K562 (cell line): Measurements from ENCODE around the gene SPATA33. TPM values are rescaled to one million over a fixed set of nuclear protein-coding genes. Genes with fewer than 3 reads are reported as not detected.

Experiments used
- ATF1 ChIP-seq, 2 experiments: fragments of 450-650 bp in 1 of 2; IDR thresholded peaks; 2 replicates each; pipeline ENCODE4 v1.6.1; 2016; ENCODE audit warnings: missing compliant biosample characterization in 1 of 2, missing genetic modification characterization in 1 of 2
- ATF7 ChIP-seq: fragments of 450-650 bp; IDR thresholded peaks from 2 replicates; pipeline ENCODE4 v1.7.1; 2014; ENCODE audit warnings: mild to moderate bottlenecking, moderate library complexity
- BRCA1 ChIP-seq, 2 experiments: fragments of 450-650 bp in 1 of 2; sonication (generic) in 1 of 2; formaldehyde crosslinking in 1 of 2; IDR thresholded peaks; 2 replicates each; pipeline versions ENCODE4 v1.5.0 to v1.6.1; 2017 to 2020; ENCODE audit warnings: mild to moderate bottlenecking in 1 of 2, missing genetic modification reagents in 1 of 2
- CTBP1 ChIP-seq: fragments of 450-650 bp; IDR thresholded peaks from 2 replicates; pipeline ENCODE4 v1.6.1; 2016; ENCODE audit warnings: borderline replicate concordance
- EP300 ChIP-seq: IDR thresholded peaks from 2 replicates; pipeline ENCODE4 v1.6.1; 2012; ENCODE audit warnings: low read length, improper control_type of control experiment
- GATAD2A ChIP-seq: fragments of 450-650 bp; IDR thresholded peaks from 2 replicates; pipeline ENCODE4 v1.6.1; 2017
- GTF2F1 ChIP-seq: IDR thresholded peaks from 2 replicates; pipeline ENCODE4 v1.6.1; 2011; ENCODE audit warnings: low read depth, low read length, improper control_type of control experiment
- HNRNPUL1 ChIP-seq: fragments of 200-400 bp; formaldehyde crosslinking; IDR thresholded peaks from 2 replicates; pipeline ENCODE4 v1.6.1; 2017; ENCODE audit warnings: low read length
- HOXB6 ChIP-seq: fragments of 250-450 bp; sonication (Bioruptor Pico); IDR thresholded peaks from 2 replicates; pipeline ENCODE4 v1.5.1; 2022; ENCODE audit warnings: mild to moderate bottlenecking, borderline replicate concordance
- KLF1 ChIP-seq: fragments of 450-650 bp; IDR thresholded peaks from 2 replicates; pipeline ENCODE4 v1.6.1; 2016; ENCODE audit warnings: missing genetic modification characterization, missing compliant biosample characterization
- MCM3 ChIP-seq: fragments of 450-650 bp; IDR thresholded peaks from 2 replicates; pipeline ENCODE4 v1.6.1; 2016
- NCOA1 ChIP-seq: fragments of 450-650 bp; IDR thresholded peaks from 2 replicates; pipeline ENCODE4 v1.6.1; 2016; ENCODE audit warnings: low read depth
- POLR2B ChIP-seq: fragments of 450-650 bp; IDR thresholded peaks from 2 replicates; pipeline ENCODE4 v1.6.1; 2018; ENCODE audit warnings: low read depth; ENCODE audit not compliant: partially characterized antibody
- RBFOX2 ChIP-seq: fragments of 200-400 bp; formaldehyde crosslinking; IDR thresholded peaks from 2 replicates; pipeline ENCODE4 v1.6.1; 2017; ENCODE audit warnings: low read depth, mild to moderate bottlenecking, low read length, moderate library complexity
- SMARCE1 ChIP-seq: fragments of 450-650 bp; IDR thresholded peaks from 2 replicates; pipeline ENCODE4 v1.7.1; 2016; ENCODE audit warnings: mild to moderate bottlenecking
- TCF15 ChIP-seq: fragments of 250-450 bp; sonication (Bioruptor Pico); IDR thresholded peaks from 2 replicates; pipeline ENCODE4 v1.8.0; 2022; ENCODE audit warnings: moderate library complexity, mild to moderate bottlenecking, inconsistent platforms
- XRCC4 ChIP-seq: IDR thresholded peaks from one replicate; pipeline ENCODE4 v1.6.1; 2011; ENCODE audit not compliant: insufficient read depth, insufficient read length; ENCODE audit errors: extremely low read depth
- ZNF124 ChIP-seq: sonication (generic); formaldehyde crosslinking; IDR thresholded peaks from 2 replicates; pipeline ENCODE4 v1.8.1; 2022; ENCODE audit warnings: missing genetic modification reagents
- ZNF134 ChIP-seq: fragments of 250-450 bp; sonication (Bioruptor Pico); conservative IDR thresholded peaks from 2 replicates; pipeline ENCODE4 v1.4.0; 2020
- ZNF398 ChIP-seq: fragments of 250-450 bp; sonication (Bioruptor Pico); IDR thresholded peaks from 2 replicates; pipeline ENCODE4 v1.8.0; 2021; ENCODE audit warnings: moderate library complexity, mild to moderate bottlenecking, inconsistent platforms
- ZNF589 ChIP-seq: fragments of 200-800 bp; sonication (Bioruptor generic); IDR thresholded peaks from 2 replicates; pipeline ENCODE4 v1.6.1; 2016; ENCODE audit warnings: low read depth, missing genetic modification characterization, missing compliant biosample characterization
- polyA plus RNA-seq, 8 experiments: library from polyadenylated mRNA; depleted of rRNA in 4 of 8; stranded (reverse) in 5 of 8; unstranded in 3 of 8; fragments of >200 nt; fragmentation: Nextera tagmentation in 2 of 8; fragmentation: Illumina TruSeq in 1 of 8; extraction: Ambion mirVana in 2 of 8; extraction: Trizol in 1 of 8; gene quantifications; 2 replicates each; pipeline versions ENCODE4 v1.2.1 to v1.2.3, GENCODE V29; 2011 to 2014; ENCODE audit warnings: inconsistent platforms in 1 of 8, missing spikeins in 1 of 8
- total RNA-seq, 7 experiments: library from RNA; depleted of rRNA in 6 of 7; stranded (reverse); fragments of >200 nt in 6 of 7; fragmentation: Illumina TruSeq in 2 of 7; extraction: Trizol in 2 of 7; gene quantifications; 2 replicates each; pipeline versions ENCODE4 v1.2.1 to v1.2.3, GENCODE V29; 2011 to 2021; ENCODE audit warnings: low replicate concordance in 1 of 7
- TF ChIP-seq, protein P1 (sequence below): fragments of 200-800 bp; sonication (Bioruptor generic); IDR thresholded peaks from 2 replicates; pipeline ENCODE4 v1.6.1; 2017; ENCODE audit warnings: missing genetic modification characterization, missing compliant biosample characterization
- TF ChIP-seq, protein P2 (sequence below): fragments of 250-450 bp; sonication (Bioruptor Pico); IDR thresholded peaks from 2 replicates; pipeline ENCODE4 v1.8.0; 2021; ENCODE audit warnings: borderline replicate concordance, mild to moderate bottlenecking, moderate library complexity; ENCODE audit not compliant: poor library complexity, severe bottlenecking
- TF ChIP-seq, protein P3 (sequence below): sonication (generic); formaldehyde crosslinking; IDR thresholded peaks from 2 replicates; pipeline ENCODE4 v1.9.0; 2022; ENCODE audit warnings: mild to moderate bottlenecking, missing genetic modification reagents

Gene SPATA33
- total and polyA plus RNA-seq, 9 of the 15 experiments (the other 6 are each of a cell fraction or from before 2014, with no cell fraction given), result 4.0 to 20.0 (median 11.8) TPM

GRCh38 chr16:89701425-89702406 is 44.1 kb downstream of the SPATA33 start, which contains the start of gene SPATA2L (continued):
- no peak for TF ChIP-seq ZNF134 (CRISPR knock-in tag)
- TF ChIP-seq XRCC4, result no peak
- peak; percentile 55; the same call in 1 of the 2 replicates for TF ChIP-seq KLF1 (tag)
- TF ChIP-seq GTF2F1, result no peak
- no peak for TF ChIP-seq BRCA1 (IDR thresholded peaks at IDR 0.05)
- TF ChIP-seq BRCA1 (CRISPR knock-in tag; IDR thresholded peaks at IDR 0.05), result no peak
- no peak for TF ChIP-seq ZNF398
- TF ChIP-seq TCF15 (CRISPR knock-in tag), result no peak
- no peak for TF ChIP-seq HNRNPUL1
- TF ChIP-seq POLR2B, result peak; percentile 44
- TF ChIP-seq CTBP1, result peak; percentile 91
- TF ChIP-seq SMARCE1, result no peak
- TF ChIP-seq EP300, result no peak
- TF ChIP-seq ZNF589 (CRISPR knock-in tag), result no peak
- no peak for TF ChIP-seq GATAD2A
- TF ChIP-seq, protein P1, sequence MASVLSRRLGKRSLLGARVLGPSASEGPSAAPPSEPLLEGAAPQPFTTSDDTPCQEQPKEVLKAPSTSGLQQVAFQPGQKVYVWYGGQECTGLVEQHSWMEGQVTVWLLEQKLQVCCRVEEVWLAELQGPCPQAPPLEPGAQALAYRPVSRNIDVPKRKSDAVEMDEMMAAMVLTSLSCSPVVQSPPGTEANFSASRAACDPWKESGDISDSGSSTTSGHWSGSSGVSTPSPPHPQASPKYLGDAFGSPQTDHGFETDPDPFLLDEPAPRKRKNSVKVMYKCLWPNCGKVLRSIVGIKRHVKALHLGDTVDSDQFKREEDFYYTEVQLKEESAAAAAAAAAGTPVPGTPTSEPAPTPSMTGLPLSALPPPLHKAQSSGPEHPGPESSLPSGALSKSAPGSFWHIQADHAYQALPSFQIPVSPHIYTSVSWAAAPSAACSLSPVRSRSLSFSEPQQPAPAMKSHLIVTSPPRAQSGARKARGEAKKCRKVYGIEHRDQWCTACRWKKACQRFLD (CRISPR knock-in tag), result no peak
- TF ChIP-seq, protein P2, sequence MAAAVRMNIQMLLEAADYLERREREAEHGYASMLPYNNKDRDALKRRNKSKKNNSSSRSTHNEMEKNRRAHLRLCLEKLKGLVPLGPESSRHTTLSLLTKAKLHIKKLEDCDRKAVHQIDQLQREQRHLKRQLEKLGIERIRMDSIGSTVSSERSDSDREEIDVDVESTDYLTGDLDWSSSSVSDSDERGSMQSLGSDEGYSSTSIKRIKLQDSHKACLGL, result no peak
- peak; percentile 75 for TF ChIP-seq RBFOX2
- TF ChIP-seq ATF7, result peak; percentile 62; the same call in 1 of the 2 replicates
- TF ChIP-seq MCM3, result no peak
- TF ChIP-seq, protein P3, sequence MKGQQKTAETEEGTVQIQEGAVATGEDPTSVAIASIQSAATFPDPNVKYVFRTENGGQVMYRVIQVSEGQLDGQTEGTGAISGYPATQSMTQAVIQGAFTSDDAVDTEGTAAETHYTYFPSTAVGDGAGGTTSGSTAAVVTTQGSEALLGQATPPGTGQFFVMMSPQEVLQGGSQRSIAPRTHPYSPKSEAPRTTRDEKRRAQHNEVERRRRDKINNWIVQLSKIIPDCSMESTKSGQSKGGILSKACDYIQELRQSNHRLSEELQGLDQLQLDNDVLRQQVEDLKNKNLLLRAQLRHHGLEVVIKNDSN, result 0 out of 2 replicates have a peak, but pooled peaks have one; percentile 1
- TF ChIP-seq HOXB6, result no peak
- TF ChIP-seq ATF1 (CRISPR knock-in tag; IDR thresholded peaks at IDR 0.05), result no peak
- TF ChIP-seq ATF1 (tag; IDR thresholded peaks at IDR 0.05), result peak; percentile 62
- no peak for TF ChIP-seq NCOA1
- TF ChIP-seq ZNF124 (CRISPR knock-in tag), result no peak
